Measurements from ENCODE around the gene NFKB2.
A peak's percentile ranks its signal among the peaks of the same experiment; 100 is the strongest.

NFKB2 gene

GRCh38 chr10:102450124-102450373 is 54.5 kb downstream of the NFKB2 start:
- no peak for DNase-seq (ENCODE audit: low read depth in 1 of 2, low spot score in 1 of 2)

DNA sequence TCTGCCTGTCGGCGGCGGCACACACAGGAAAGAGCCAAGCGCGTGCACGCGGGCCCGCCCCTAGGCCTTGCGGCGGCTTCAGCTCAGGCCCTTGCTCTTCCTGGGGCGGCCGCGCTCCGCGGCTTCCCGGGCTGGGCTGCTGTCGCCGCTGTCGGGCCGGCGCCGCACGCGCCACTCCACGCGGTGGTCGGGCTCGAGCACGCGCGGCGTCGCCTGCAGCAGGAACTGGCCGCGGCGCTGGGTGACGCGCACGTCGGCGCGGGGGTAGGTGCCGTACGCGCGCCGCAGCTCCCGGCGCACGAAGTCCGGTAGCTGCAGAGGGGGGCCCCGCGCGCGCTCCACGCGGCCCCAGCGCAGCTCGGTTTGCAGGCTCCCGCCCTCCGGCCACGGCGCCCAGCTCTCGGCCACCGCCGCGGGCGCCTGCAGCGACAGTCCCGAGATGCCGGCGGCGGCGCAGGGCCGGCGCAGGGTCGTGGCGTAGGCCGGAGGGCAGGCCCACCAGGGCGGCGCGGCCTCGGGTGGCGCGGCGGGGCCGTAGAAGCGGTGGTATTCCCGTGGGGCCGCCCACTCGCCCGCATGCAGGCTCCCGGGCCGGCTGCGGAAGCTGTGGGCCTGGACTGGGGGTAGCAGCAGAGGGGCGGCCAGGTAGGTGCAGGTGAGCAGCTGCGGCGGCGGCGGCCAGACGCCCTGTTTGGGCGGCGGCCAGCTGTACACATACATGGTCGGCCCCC is 55.0 kb downstream of the NFKB2 start:
- peak; percentile 76 to 82 for DNase-seq (ENCODE audit: low read depth in 1 of 2, low spot score in 1 of 2)

GRCh38 chr10:102451105-102451969 is 55.8 kb downstream of the NFKB2 start, which contains the start of gene C10orf95:
Gene C10orf95, minus strand, starts transcription at chr10:102451543. Its CDS starts 450 bp downstream, at chr10:102451093.
- no peak for DNase-seq (ENCODE audit: low read depth in 1 of 2, low spot score in 1 of 2)

Data from activated T-helper 1 cell treated with anti-CD3 and anti-CD28 coated beads, Interleukin-2, amount 50 U/mL, for 16 hours (primary cell).